Right ventricle myocardium inferior (tissue), 1 donor: ENCODE data around the gene P2RX2. TPM values are rescaled to one million over a fixed set of nuclear protein-coding genes. Genes with fewer than 3 reads are reported as not detected.
A peak's percentile ranks its signal among the peaks of the same experiment; 100 is the strongest.

Experiments
- ATAC-seq: fragments of 200-7000 bp; cut with Tn5 transposase; one replicate; pipeline ENCODE4 v1.9.1; 2020; ENCODE audit warnings: mild to moderate bottlenecking, moderate library complexity
- DNase-seq: peaks from one replicate; pipeline ENCODE4 v3.0.0; 2021; ENCODE audit errors: missing footprints
- intact Hi-C: fragments of 100-400 bp; cut with DNase I; formaldehyde crosslinking; loops from one replicate; pipeline ENCODE4 v1.11.0; 2022
- total RNA-seq: library from RNA; stranded (reverse); fragmentation: NEBNext Ultra II Directional; extraction: Animal tissue kit (Norgen Biotek cat#: 25700); gene quantifications from one replicate; pipeline ENCODE4 v1.2.1, GENCODE V29; 2021
- donor health status: DM: no; HTN: yes; CAD: no; lungs with severe emphysema.

The P2RX2 gene
- total RNA-seq, 1 donor from 2014 or later, result not detected

- ATAC-seq (peak; percentile 51), DNase-seq (no peak)
- intact Hi-C loops, result no loop called here
These were observed 36.5 kb upstream of the P2RX2 start for GRCh38 chr12:132582058-132582420.

- no peak for ATAC-seq
- intact Hi-C loops, result no loop called here
- no peak for DNase-seq
These were observed 35.8 kb upstream of the P2RX2 start for GRCh38 chr12:132582582-132583410.

GRCh38 chr12:132583411-132583710, 35.2 kb upstream of the P2RX2 start:
- ATAC-seq, result no peak

GRCh38 chr12:132583736-132584135, 34.8 kb upstream of the P2RX2 start:
- ATAC-seq (no peak), DNase-seq (no peak)
- intact Hi-C loops, result no loop called here

More at GRCh38 chr12:132583411-132583710, 35.2 kb upstream of the P2RX2 start:
- intact Hi-C loops, result no loop called here
- DNase-seq, result no peak

GRCh38 chr12:132584429-132584828, 34.1 kb upstream of the P2RX2 start:
- DNase-seq, result no peak
- ATAC-seq, result no peak

GRCh38 chr12:132585177-132585576, 33.4 kb upstream of the P2RX2 start:
- ATAC-seq (no peak), DNase-seq (no peak)
- intact Hi-C loops, result no loop called here

More at GRCh38 chr12:132584429-132584828, 34.1 kb upstream of the P2RX2 start:
- intact Hi-C loops, result no loop called here

GRCh38 chr12:132586929-132587328, 31.6 kb upstream of the P2RX2 start:
- intact Hi-C loops, result no loop called here
- no peak for ATAC-seq
- DNase-seq, result no peak

- ATAC-seq (no peak), DNase-seq (no peak)
These were observed 30.8 kb upstream of the P2RX2 start for GRCh38 chr12:132587781-132588180.

GRCh38 chr12:132588319-132588718, 30.3 kb upstream of the P2RX2 start:
- no peak for DNase-seq
- ATAC-seq, result no peak
- intact Hi-C loops, result no loop called here

More at GRCh38 chr12:132587781-132588180, 30.8 kb upstream of the P2RX2 start:
- intact Hi-C loops, result no loop called here

GRCh38 chr12:132588821-132589669, 29.5 kb upstream of the P2RX2 start:
- ATAC-seq (no peak), DNase-seq (no peak)
- intact Hi-C loops, result no loop called here

- ATAC-seq (no peak), DNase-seq (peak; percentile 65)
- intact Hi-C loops, result no loop called here
These were observed 27.3 kb upstream of the P2RX2 start for GRCh38 chr12:132591107-132591935.

- ATAC-seq, result no peak
- peak; percentile 37 for DNase-seq
- intact Hi-C loops, result no loop called here
These were observed 26.1 kb upstream of the P2RX2 start for GRCh38 chr12:132592282-132592970.

GRCh38 chr12:132593071-132593470, 25.5 kb upstream of the P2RX2 start:
- ATAC-seq, result no peak
- intact Hi-C loops, result no loop called here
- peak; percentile 37 for DNase-seq

- no peak for ATAC-seq
These were observed 25.1 kb upstream of the P2RX2 start for GRCh38 chr12:132593521-132593920.

GRCh38 chr12:132593938-132594358, 24.6 kb upstream of the P2RX2 start:
- peak; percentile 88 for DNase-seq
- intact Hi-C loops, result no loop called here
- ATAC-seq, result peak; percentile 96

More at GRCh38 chr12:132593521-132593920, 25.1 kb upstream of the P2RX2 start:
- intact Hi-C loops, result no loop called here
- DNase-seq, result peak; percentile 43

GRCh38 chr12:132595183-132595582, 23.4 kb upstream of the P2RX2 start:
- intact Hi-C loops, result no loop called here
- DNase-seq (peak; percentile 45), ATAC-seq (no peak)

GRCh38 chr12:132596016-132596415, 22.6 kb upstream of the P2RX2 start:
- DNase-seq (peak; percentile 43), ATAC-seq (no peak)
- intact Hi-C loops, result no loop called here
